CD8-positive, alpha-beta memory T cell (primary cell): ENCODE results near the gene MEIS2. TPM values are rescaled to one million over a fixed set of nuclear protein-coding genes. Genes with fewer than 3 reads are reported as not detected.
"Not testable (repeated sequence)": the region's sequence is repeated elsewhere in the genome, so short reads cannot be mapped to it uniquely, and the experiment has no call there.

Experiments used
- CTCF ChIA-PET: fragments of 350-600 bp; sonication (Branson Sonifier 250); formaldehyde crosslinking; loops from one replicate; lab custom pipeline; 2021; ENCODE audit warnings: antibody characterized with exemption; lab: Charles Lee
- POLR2A ChIA-PET: fragments of 350-600 bp; sonication (Branson Sonifier 250); formaldehyde crosslinking; loops from one replicate; lab custom pipeline; 2021; ENCODE audit warnings: antibody characterized with exemption; lab: Charles Lee
- DNase-seq, 5 donors: peaks; one replicate each; pipeline versions ENCODE4 v3.0.0 to v3.0.0-alpha.2; 2020 to 2022; ENCODE audit warnings: mixed read lengths in 1 of 5
- H3K27ac ChIP-seq: one replicate; pipeline ENCODE4 v1.7.0; 2013; ENCODE audit warnings: low read depth, mild to moderate bottlenecking, low read length, moderate library complexity
- H3K27me3 ChIP-seq: 2 replicates; pipeline ENCODE4 v1.7.0; 2013; ENCODE audit warnings: low read length, mild to moderate bottlenecking; ENCODE audit not compliant: insufficient read depth, poor library complexity, severe bottlenecking
- H3K36me3 ChIP-seq: 2 replicates; pipeline ENCODE4 v1.7.0; 2013; ENCODE audit warnings: mild to moderate bottlenecking, low read length, moderate library complexity; ENCODE audit not compliant: insufficient read depth
- H3K4me1 ChIP-seq: 2 replicates; pipeline ENCODE4 v1.7.0; 2013; ENCODE audit warnings: mild to moderate bottlenecking, low read length, moderate library complexity; ENCODE audit not compliant: insufficient read depth
- H3K4me3 ChIP-seq: 2 replicates; pipeline ENCODE4 v1.7.0; 2013; ENCODE audit warnings: mild to moderate bottlenecking, low read length
- H3K9me3 ChIP-seq: 2 replicates; pipeline ENCODE4 v1.7.0; 2013; ENCODE audit warnings: mild to moderate bottlenecking, low read length
- H3K27ac Mint-ChIP-seq, 8 donors: one replicate each; pipeline ENCODE4 v1.8.0; 2020 to 2021; ENCODE audit warnings: mixed read lengths in 8 of 8, mild to moderate bottlenecking in 6 of 8, inconsistent platforms in 3 of 8, moderate library complexity in 3 of 8
- H3K27me3 Mint-ChIP-seq, 2 donors: one replicate each; pipeline ENCODE4 v1.8.0; 2020 to 2021; ENCODE audit warnings: mixed read lengths in 2 of 2, mild to moderate bottlenecking in 1 of 2, moderate library complexity in 1 of 2
- H3K36me3 Mint-ChIP-seq, 3 donors: one replicate each; pipeline ENCODE4 v1.8.0; 2020 to 2021; ENCODE audit warnings: mixed read lengths in 3 of 3, inconsistent platforms in 1 of 3, mild to moderate bottlenecking in 1 of 3
- H3K4me1 Mint-ChIP-seq, 3 donors: one replicate each; pipeline ENCODE4 v1.8.0; 2020 to 2021; ENCODE audit warnings: mixed read lengths in 3 of 3, inconsistent platforms in 1 of 3, mild to moderate bottlenecking in 1 of 3
- H3K4me3 Mint-ChIP-seq, 7 donors: one replicate each; pipeline ENCODE4 v1.8.0; 2020 to 2021; ENCODE audit warnings: mixed read lengths in 7 of 7, mild to moderate bottlenecking in 6 of 7, moderate library complexity in 4 of 7, inconsistent platforms in 2 of 7
- H3K9me3 Mint-ChIP-seq, 5 donors: one replicate each; pipeline ENCODE4 v1.8.0; 2020 to 2022; ENCODE audit warnings: mixed read lengths in 5 of 5, mild to moderate bottlenecking in 3 of 5, moderate library complexity in 2 of 5, inconsistent platforms in 1 of 5
- polyA plus RNA-seq: library from polyadenylated mRNA; unstranded; fragments of 300-500 nt; fragmentation: Illumina TruSeq; gene quantifications from one replicate; pipeline ENCODE4 v1.2.3, GENCODE V29; 2021
- total RNA-seq, 2 experiments: library from RNA; stranded (reverse); gene quantifications; one replicate each; pipeline ENCODE4 v1.2.3, GENCODE V29; 2021

The MEIS2 gene
- total and polyA plus RNA-seq, 3 experiments from 2014 or later, result not detected

DNA sequence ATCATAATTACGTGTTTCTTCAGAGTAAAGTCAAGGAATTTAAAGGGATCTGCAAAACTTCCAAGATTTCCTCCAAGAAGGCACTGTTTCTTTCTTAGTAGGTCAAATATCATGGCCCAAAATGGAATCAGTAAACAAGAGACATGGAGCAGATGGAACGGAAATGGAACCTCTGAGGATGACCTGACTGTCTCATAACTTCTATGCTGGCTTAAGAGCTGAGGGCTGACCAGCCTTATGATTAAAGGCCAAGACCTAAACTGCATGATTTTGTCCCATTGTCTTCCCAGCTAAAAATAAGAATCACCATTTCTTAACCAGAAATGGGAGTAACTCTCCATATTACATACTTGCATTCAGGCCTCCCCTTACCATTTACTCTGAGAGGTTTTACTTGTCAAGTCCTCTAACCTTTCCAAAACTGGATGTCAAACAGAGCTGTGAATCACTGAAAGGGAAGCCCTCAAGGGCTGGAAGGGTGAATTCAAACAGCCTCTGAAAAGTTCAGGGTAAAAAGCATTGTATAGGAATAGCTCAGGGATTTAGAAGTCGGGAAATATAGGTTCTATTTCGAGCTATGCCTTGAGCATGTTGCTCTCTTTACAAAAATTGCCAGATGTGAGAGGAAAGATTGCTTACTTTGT is 103.7 kb downstream of the MEIS2 start:
- no peak for DNase-seq
- H3K4me3 Mint-ChIP-seq, result no peak overlapping the region
- H3K27ac ChIP-seq, result no peak overlapping the region
- no peaks in the 10 kb centered on the region for H3K4me1 ChIP-seq
- H3K4me3 ChIP-seq, result no peak overlapping the region
- no peaks in the 10 kb centered on the region for H3K9me3 ChIP-seq
- H3K27me3 Mint-ChIP-seq, result no peaks in the 10 kb centered on the region
- H3K36me3 Mint-ChIP-seq, result no peaks in the 10 kb centered on the region
- ChIA-PET CTCF (no interaction called here), POLR2A (no interaction called here)
- H3K9me3 Mint-ChIP-seq, result peaks cover 0 to 4% (median 2%) of the 10 kb centered on the region in 5 donors
- no peaks in the 10 kb centered on the region for H3K4me1 Mint-ChIP-seq
- no peaks in the 10 kb centered on the region for H3K27me3 ChIP-seq
- H3K36me3 ChIP-seq, result no peaks in the 10 kb centered on the region
- H3K27ac Mint-ChIP-seq, result no peak overlapping the region

DNA sequence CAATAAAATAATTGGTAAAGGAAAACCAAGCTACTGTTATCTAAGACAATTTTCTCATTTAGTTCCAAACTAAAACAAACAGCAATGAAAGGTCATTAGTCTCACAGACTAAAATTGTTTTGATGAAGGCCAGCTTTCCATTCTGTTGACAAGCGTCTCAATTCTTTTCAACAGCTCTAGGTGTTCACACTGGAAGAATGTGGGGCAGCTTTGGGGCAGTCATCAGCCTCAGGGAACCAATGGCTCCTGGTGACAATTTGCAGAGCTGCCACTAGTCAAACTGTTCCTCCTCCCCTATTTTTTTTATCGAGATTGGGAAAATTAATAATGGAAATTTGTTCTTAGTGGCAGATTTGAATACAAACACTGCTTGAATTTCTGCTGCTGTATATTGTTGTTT is 104.2 kb downstream of the MEIS2 start:
- H3K4me3 ChIP-seq, result no peak overlapping the region
- no peaks in the 10 kb centered on the region for H3K4me1 Mint-ChIP-seq
- H3K4me3 Mint-ChIP-seq, result no peak overlapping the region
- H3K27me3 Mint-ChIP-seq, result no peaks in the 10 kb centered on the region
- no peak overlapping the region for H3K27ac Mint-ChIP-seq
- CTCF ChIA-PET, result no interaction called here
- no peaks in the 10 kb centered on the region for H3K36me3 Mint-ChIP-seq
- no peaks in the 10 kb centered on the region for H3K36me3 ChIP-seq
- H3K4me1 ChIP-seq, result no peaks in the 10 kb centered on the region
- peaks cover 0 to 3% (median 2%) of the 10 kb centered on the region in 5 donors for H3K9me3 Mint-ChIP-seq
- no peak overlapping the region for H3K27ac ChIP-seq
- POLR2A ChIA-PET, result no interaction called here
- no peak for DNase-seq
- H3K9me3 ChIP-seq, result no peaks in the 10 kb centered on the region
- H3K27me3 ChIP-seq, result no peaks in the 10 kb centered on the region

DNA sequence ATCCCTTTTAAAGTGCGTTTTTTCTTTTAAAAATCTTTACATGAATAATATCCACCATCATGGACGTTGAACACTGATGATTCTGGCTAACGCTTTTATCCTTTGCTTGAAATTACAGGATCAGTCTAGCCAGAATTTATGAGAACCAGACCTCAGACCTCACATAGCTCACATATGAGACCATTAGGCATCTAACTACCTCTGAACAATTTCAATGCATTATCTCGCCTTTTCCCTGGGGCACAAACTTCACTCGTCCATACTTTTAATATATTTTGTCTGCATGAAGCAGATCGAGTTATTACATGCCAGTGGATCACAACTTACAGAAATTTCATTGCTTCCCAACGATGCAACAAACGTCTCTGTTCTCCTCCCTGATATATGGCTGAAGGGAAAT is 105.6 kb downstream of the MEIS2 start:
- no peaks in the 10 kb centered on the region for H3K36me3 ChIP-seq
- Mint-ChIP-seq H3K4me1 (no peaks in the 10 kb centered on the region), H3K27me3 (no peaks in the 10 kb centered on the region), H3K4me3 (no peak overlapping the region), H3K27ac (no peak overlapping the region), H3K36me3 (no peaks in the 10 kb centered on the region), H3K9me3 (peaks cover 0 to 3% (median 0%) of the 10 kb centered on the region in 5 donors)
- no peaks in the 10 kb centered on the region for H3K27me3 ChIP-seq
- H3K27ac ChIP-seq, result no peak overlapping the region
- no peak for DNase-seq
- no peak overlapping the region for H3K4me3 ChIP-seq
- H3K9me3 ChIP-seq, result no peaks in the 10 kb centered on the region
- ChIA-PET CTCF (no interaction called here), POLR2A (no interaction called here)
- no peaks in the 10 kb centered on the region for H3K4me1 ChIP-seq

DNA sequence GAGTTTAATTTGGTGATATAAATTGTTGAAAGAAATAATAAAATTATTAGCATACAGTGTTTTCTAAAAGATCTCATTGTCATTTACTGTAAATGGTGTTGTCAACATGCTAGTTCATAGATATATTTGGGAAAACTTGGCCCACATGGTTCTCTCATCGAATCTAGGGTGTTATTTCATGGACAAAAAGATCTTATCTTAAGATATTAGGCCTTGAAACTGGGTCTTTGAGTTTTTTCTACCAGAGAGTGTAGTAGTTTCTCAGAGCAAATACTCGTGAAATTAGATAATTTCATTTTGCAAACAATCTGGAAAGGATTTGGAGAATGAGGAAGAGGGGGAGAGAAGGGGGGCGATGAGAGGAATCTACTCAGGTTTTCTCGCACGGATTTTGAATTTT is 107.9 kb downstream of the MEIS2 start:
- no peaks in the 10 kb centered on the region for H3K27me3 Mint-ChIP-seq
- H3K9me3 Mint-ChIP-seq, result peaks cover 0 to 3% (median 0%) of the 10 kb centered on the region in 5 donors
- no peak overlapping the region for H3K27ac ChIP-seq
- no peak overlapping the region for H3K4me3 ChIP-seq
- no peaks in the 10 kb centered on the region for H3K36me3 ChIP-seq
- no peak overlapping the region for H3K27ac Mint-ChIP-seq
- CTCF ChIA-PET, result no interaction called here
- H3K4me3 Mint-ChIP-seq, result no peak overlapping the region
- no peaks in the 10 kb centered on the region for H3K4me1 Mint-ChIP-seq
- DNase-seq, result no peak
- H3K4me1 ChIP-seq, result no peaks in the 10 kb centered on the region
- no peaks in the 10 kb centered on the region for H3K9me3 ChIP-seq
- POLR2A ChIA-PET, result no interaction called here
- no peaks in the 10 kb centered on the region for H3K27me3 ChIP-seq
- no peaks in the 10 kb centered on the region for H3K36me3 Mint-ChIP-seq

DNA sequence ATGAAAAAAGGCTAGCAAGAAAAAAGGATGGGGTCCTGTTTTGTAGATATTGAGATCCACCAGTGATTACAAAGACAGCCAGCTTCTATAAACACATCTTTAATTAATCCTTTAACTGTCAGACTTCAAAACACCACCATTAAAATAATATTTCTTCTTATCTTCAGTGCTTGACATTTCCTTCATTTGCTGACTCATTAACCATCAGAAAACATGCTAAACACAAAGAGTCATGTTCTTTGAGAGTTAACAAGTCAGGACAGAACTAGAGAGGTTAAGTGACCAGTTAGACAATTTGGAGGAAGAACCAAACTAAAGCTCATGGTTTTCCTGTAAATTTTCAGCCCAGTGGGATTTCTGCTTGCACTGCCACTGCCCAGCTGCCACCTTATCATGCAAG is 111.4 kb downstream of the MEIS2 start:
- DNase-seq, result no peak
- Histone ChIP-seq H3K36me3 (no peaks in the 10 kb centered on the region), H3K27ac (no peak overlapping the region), H3K27me3 (no peaks in the 10 kb centered on the region), H3K4me1 (no peaks in the 10 kb centered on the region), H3K4me3 (no peak overlapping the region), H3K9me3 (no peaks in the 10 kb centered on the region)
- POLR2A ChIA-PET, result no interaction called here
- H3K4me3 Mint-ChIP-seq, result no peak overlapping the region
- H3K9me3 Mint-ChIP-seq, result peaks cover 6 to 17% (median 14%) of the 10 kb centered on the region in 5 donors
- peaks cover 0 to 2% (median 0%) of the 10 kb centered on the region in 3 donors for H3K36me3 Mint-ChIP-seq
- H3K27ac Mint-ChIP-seq, result no peak overlapping the region
- CTCF ChIA-PET, result interaction anchor here (1.1 kb wide), 1 partner anchor 46 kb away, joined by 3 read pairs; no protein-coding TSS in a partner anchor
- no peaks in the 10 kb centered on the region for H3K27me3 Mint-ChIP-seq
- no peaks in the 10 kb centered on the region for H3K4me1 Mint-ChIP-seq

DNA sequence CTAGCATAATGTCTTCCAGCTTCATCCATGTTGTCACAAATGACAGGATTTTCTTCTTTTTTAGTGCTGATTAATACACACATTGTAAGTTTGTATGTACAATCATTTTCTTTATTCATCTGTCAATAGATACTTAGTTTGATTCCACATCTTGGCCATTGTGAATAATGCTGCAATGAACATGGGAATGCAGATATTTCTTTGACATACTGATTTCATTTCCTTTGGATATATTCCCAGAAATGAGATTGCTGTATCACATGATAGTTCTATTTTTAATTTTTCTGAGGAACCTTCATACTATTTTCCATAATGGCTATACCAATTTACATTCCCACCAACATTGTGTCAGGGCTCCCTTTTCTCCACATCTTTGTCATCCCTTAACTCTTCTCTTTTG is 117.9 kb downstream of the MEIS2 start:
- Histone ChIP-seq H3K27ac (no peak overlapping the region), H3K9me3 (no peaks in the 10 kb centered on the region), H3K36me3 (no peaks in the 10 kb centered on the region), H3K27me3 (no peaks in the 10 kb centered on the region), H3K4me1 (no peaks in the 10 kb centered on the region), H3K4me3 (no peak overlapping the region)
- POLR2A ChIA-PET, result no interaction called here
- DNase-seq, result no peak
- H3K4me1 Mint-ChIP-seq, result no peaks in the 10 kb centered on the region
- H3K36me3 Mint-ChIP-seq, result peaks cover 0 to 2% (median 0%) of the 10 kb centered on the region in 3 donors
- no peak overlapping the region for H3K4me3 Mint-ChIP-seq
- CTCF ChIA-PET, result no interaction called here
- H3K27me3 Mint-ChIP-seq, result peaks cover 0 to 2% of the 10 kb centered on the region in 2 donors
- H3K9me3 Mint-ChIP-seq, result peaks cover 8 to 22% (median 16%) of the 10 kb centered on the region in 5 donors
- no peak overlapping the region for H3K27ac Mint-ChIP-seq

DNA sequence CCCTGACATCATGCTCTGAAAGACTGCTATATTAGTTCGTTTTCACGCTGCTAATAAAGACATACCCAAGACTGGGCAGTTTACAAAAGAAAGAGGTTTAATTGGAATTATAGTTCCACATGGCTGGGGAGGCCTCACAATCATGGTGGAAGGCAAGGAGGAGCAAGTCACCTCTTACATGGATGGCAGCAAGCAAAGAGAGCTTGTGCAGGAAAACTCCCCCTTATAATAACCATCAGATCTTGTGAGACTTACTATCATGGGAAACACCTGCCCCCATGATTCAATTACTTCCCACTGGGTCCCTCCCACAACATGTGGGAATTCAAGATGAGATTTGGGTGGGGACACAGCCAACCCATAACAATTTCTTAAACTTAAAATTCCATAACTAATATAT is 120.1 kb downstream of the MEIS2 start:
- H3K36me3 ChIP-seq, H3K4me3 ChIP-seq, H3K36me3 Mint-ChIP-seq, CTCF ChIA-PET, POLR2A ChIA-PET, H3K9me3 ChIP-seq, H3K27me3 ChIP-seq, DNase-seq, H3K4me1 Mint-ChIP-seq, H3K27ac ChIP-seq, H3K4me3 Mint-ChIP-seq, H3K27me3 Mint-ChIP-seq, H3K4me1 ChIP-seq, H3K27ac Mint-ChIP-seq: not testable (repeated sequence)
- peaks cover 6 to 19% (median 11%) of the 10 kb centered on the region in 5 donors for H3K9me3 Mint-ChIP-seq

DNA sequence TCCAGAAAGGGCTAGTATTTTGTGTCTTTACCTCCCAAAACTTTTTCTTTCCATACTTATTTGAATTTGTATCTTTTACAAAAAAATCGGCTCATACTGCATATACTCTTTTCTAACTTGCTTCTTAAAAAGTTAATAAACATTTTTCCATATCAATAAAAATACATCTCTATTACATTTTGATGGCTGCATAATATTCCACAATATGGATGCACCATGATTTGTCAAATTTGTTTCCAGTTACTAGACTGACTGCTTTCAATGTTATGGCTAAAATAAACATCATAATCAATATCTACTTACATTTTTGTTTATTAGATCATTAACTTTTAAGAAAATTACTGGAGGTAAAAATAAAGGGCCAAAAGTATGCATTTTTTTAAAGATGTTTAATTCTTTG is 121.7 kb downstream of the MEIS2 start:
- Mint-ChIP-seq H3K4me3 (no peak overlapping the region), H3K27me3 (peaks cover 0 to 2% of the 10 kb centered on the region in 2 donors), H3K9me3 (peaks cover 0 to 7% (median 2%) of the 10 kb centered on the region in 5 donors), H3K27ac (no peak overlapping the region), H3K4me1 (no peaks in the 10 kb centered on the region), H3K36me3 (no peaks in the 10 kb centered on the region)
- H3K4me1 ChIP-seq, result no peaks in the 10 kb centered on the region
- H3K27me3 ChIP-seq, result no peaks in the 10 kb centered on the region
- no peaks in the 10 kb centered on the region for H3K36me3 ChIP-seq
- H3K9me3 ChIP-seq, result no peaks in the 10 kb centered on the region
- ChIA-PET POLR2A (no interaction called here), CTCF (no interaction called here)
- no peak overlapping the region for H3K27ac ChIP-seq
- H3K4me3 ChIP-seq, result no peak overlapping the region
- DNase-seq, result no peak
